HG02571 (cell line): ENCODE data around the gene PAMR1.
"Not testable (repeated sequence)": the region's sequence is repeated elsewhere in the genome, so short reads cannot be mapped to it uniquely, and the experiment has no call there.

Experiments
- ATAC-seq: cut with Tn5 transposase; IDR thresholded peaks from one replicate; pipeline ENCODE4 v1.9.1; 2021; ENCODE audit warnings: mild to moderate bottlenecking, moderate library complexity; ENCODE audit not compliant: unreplicated experiment

PAMR1 gene, protein sequence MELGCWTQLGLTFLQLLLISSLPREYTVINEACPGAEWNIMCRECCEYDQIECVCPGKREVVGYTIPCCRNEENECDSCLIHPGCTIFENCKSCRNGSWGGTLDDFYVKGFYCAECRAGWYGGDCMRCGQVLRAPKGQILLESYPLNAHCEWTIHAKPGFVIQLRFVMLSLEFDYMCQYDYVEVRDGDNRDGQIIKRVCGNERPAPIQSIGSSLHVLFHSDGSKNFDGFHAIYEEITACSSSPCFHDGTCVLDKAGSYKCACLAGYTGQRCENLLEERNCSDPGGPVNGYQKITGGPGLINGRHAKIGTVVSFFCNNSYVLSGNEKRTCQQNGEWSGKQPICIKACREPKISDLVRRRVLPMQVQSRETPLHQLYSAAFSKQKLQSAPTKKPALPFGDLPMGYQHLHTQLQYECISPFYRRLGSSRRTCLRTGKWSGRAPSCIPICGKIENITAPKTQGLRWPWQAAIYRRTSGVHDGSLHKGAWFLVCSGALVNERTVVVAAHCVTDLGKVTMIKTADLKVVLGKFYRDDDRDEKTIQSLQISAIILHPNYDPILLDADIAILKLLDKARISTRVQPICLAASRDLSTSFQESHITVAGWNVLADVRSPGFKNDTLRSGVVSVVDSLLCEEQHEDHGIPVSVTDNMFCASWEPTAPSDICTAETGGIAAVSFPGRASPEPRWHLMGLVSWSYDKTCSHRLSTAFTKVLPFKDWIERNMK

DNA sequence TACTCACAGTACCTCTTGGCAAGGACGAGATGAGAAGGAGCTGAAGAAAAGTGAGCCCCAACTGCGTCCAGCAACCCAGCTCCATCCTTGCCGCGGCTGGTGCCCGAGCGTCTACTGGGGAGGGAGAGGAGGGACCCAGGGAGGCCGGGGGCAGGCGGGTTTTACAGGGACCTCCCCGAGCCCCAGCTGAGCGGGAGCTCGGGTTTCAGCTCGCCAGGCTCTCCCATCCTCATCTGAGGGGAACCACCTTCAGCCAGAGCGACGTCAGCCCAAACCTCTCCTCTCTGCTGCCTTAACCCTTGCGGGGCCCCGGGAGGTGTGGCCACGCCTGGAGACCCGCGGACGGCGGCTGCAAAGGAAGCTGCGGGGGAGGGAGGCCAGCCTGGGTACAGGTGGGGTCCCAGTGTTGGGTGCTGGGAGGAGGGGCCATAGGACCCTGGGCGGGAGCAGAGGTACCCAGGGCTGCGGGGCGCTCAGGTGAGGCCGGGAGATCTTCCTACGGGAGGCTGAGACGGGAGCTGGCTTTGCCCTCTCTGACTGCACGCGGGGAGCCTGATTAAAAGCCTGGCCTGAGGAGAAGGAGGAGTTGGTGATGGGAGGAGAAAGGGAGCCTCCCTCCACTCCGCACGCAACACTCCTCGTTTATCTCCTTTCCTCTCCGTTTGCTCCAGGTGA, at the start of gene PAMR1:
Gene PAMR1 (minus strand): TSS at position 116 of the 675 bp plus-strand sequence. CDS start 31 bp downstream, at position 85.
- ATAC-seq, result no peak

- ATAC-seq, result no peak
Measured at GRCh38 chr11:35571696-35572095, 46.3 kb upstream of the PAMR1 start.

GRCh38 chr11:35567737-35568465, 42.5 kb upstream of the PAMR1 start:
- ATAC-seq, result no peak

- ATAC-seq, result no peak
Measured at GRCh38 chr11:35566885-35567284, 41.5 kb upstream of the PAMR1 start.

GRCh38 chr11:35566181-35566580, 40.8 kb upstream of the PAMR1 start:
- no peak for ATAC-seq

- no peak for ATAC-seq
Measured at GRCh38 chr11:35564245-35564595, 38.8 kb upstream of the PAMR1 start.

DNA sequence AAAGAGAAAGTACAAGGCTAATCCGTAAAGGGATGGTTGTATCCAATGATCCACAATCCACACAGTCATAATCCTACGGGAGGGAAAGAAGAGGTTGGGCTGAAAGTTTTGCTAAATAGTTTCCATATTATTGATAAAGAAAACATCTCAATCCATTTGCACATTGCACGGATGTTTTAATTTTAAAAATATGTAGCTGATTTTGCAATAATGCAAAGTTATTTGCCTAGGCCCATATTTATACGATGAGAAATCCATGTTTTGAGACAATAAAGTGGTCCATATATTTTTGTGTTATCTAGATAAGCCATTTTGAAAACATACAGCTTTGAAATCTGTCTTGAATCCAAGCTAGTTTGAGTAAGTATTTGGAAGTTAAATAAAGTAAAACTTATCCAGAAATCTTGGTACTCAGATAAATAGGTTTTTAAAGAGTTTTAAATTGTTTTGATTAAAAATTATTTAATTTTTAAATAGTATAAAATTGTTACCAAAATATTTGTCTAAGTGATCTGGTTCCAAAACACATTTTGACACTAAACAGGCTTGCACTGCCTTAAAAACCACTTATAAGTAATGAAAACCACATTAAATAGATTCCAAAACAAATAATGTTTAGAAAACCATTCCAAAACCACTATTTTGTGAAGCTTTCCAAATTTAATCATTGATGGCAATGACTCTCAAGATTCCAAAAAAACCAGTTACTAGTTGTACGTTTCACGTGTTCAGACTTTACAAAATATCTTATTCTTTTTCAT, 38.2 kb upstream of the PAMR1 start:
- ATAC-seq, result no peak

DNA sequence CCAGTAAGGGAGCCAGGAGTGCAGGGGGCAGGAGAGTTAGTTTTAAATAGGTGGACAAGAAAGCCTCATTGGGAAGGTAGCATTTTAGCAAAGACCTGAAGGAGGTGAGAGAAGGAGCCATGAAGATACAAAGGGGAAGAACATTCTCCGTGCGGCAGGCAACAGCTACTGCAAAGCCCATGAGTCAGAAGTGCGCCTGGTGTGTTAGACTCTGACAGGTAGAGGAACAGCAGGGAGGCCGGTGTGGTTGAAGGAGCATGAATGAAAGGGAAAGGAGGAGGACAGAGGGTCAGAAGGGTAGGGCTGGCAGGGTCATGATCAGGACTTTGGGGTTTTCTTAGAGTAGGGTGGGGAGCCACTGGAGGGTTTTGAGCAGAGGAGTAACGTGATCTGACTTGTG, 34.5 kb upstream of the PAMR1 start:
- no peak for ATAC-seq

DNA sequence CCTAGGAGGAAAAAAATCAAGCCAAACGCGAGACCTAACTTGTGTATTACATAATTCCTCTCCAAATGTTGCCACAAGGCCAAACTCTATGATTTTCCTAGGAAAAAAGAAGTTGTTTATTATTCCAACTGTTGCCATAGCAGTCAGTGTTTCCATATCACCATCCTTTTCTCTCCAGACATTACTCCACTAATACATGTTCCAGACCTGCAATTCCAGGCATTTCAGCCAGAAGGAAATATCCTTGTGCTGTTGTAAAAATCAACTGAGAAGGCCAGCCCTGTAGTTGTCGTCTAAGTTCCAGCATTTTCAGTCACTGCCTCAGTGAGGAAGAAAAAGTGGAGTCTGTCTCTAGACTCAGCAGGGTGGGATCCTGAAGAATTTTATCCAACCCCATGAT, 33.1 kb upstream of the PAMR1 start:
- no peak for ATAC-seq

DNA sequence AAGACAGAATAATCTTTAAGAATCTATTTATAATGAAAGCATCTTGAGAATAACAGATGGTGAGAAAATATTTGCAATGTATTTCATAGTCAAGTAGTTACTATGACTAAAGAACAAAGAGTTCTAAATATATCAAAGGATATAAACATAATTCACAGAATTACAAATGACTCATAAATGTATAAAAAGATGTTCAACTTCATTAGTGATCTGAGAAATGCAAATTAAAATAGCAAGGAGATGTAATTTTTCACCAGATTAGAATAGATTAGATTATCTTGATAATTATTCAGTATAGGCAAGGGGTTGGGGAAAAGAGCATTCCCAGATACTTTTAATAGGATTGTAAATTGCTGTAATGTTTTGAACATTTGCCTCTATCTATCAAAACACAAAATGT, 30.1 kb upstream of the PAMR1 start:
- no peak for ATAC-seq

DNA sequence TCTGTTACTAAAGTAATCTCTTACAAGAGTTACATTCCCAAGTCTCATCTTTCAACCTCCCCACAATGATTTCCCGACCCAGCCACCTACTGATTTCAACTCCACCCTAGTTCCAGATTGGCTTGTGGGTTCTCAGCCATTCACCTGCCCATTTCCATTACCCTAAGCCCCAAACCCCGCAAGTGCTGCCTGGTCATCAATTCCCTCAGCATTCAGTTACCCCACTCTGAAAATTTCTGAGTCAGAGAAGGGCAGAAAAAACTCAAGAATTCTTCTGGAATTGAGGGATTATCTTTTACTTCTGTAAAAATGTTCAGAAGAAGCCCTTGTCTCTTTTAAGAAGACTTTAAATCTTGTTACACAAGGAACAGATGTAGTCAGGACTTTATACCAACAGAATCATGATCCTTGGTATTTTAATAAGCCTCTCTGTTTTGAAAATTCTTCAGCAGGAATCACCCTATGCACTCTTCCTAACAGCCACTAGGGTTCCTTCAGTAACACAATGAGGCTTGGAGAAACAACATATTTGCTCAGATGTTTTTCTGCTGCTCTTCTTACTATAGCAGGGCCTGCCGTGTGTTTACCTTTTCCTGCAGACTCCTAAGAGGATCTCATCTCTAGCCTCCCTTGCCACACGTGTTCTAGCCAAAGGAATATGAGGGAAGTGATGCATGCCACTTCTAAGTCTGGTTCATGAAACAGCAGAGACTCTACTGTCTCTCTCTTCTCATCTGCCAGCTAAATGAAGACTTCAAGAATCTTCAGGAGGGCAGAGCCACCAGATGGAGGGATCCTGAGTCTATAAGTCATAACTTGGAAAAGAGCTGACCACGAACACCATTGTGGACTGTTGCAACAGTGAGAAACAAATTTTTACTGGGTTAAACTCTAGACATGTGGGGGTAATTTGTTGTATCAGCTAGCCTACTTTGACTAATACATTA, 29.3 kb upstream of the PAMR1 start:
- no peak for ATAC-seq

- no peak for ATAC-seq
Measured at GRCh38 chr11:35553831-35554230, 28.4 kb upstream of the PAMR1 start.

DNA sequence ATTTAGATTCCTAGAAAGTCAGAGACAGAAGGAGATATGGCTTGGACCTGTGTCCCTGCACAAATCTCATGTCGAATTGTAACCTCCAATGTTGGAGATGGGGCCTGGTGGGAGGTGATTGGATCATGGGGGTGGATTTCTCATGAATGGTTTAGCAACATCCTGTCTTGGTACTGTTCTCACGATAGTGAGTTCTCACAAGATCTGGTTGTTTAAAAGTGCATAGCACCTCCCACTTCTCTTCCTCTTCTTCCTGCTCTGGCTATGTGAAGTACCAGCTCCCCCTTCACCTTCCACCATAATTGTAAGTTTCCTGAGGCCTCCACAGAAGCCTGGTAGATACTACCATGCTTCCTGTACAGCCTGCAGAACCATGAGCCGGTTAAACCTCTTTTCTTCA, 27.6 kb upstream of the PAMR1 start:
- ATAC-seq, result no peak

GRCh38 chr11:35552616-35553015, 27.2 kb upstream of the PAMR1 start:
- ATAC-seq, result no peak

DNA sequence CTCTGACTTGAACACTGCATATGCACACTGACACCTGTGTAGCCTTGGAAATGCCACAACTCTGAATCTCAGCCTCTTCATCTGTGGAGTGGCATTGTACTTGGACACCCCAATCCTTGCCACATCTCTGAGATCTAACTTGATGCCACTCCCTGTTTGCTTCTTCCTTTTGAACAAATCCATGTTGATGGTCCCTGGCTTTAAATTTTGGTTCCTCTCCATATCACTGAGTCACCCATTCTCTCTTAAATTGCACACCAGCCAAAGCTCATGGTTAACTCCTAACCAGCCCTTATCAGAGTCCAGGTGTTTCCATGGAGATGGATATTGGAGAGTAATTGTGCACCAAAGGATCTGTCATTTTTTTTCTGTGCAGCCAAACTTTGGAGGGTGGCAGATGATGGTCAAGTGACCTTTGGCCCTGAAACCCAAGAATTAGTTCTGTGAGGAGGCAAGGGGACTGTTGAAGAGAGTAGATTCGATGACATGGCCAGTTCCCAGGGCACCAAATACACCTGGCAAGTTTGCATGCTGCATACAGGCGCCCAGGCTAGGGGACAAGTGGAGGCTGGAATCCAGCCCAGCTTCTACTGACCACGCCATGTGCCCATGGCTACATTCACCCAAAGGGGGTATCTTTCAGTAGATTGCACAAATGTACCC, 25.1 kb upstream of the PAMR1 start:
- ATAC-seq, result no peak

- ATAC-seq, result no peak
Measured at GRCh38 chr11:35549787-35550186, 24.4 kb upstream of the PAMR1 start.

DNA sequence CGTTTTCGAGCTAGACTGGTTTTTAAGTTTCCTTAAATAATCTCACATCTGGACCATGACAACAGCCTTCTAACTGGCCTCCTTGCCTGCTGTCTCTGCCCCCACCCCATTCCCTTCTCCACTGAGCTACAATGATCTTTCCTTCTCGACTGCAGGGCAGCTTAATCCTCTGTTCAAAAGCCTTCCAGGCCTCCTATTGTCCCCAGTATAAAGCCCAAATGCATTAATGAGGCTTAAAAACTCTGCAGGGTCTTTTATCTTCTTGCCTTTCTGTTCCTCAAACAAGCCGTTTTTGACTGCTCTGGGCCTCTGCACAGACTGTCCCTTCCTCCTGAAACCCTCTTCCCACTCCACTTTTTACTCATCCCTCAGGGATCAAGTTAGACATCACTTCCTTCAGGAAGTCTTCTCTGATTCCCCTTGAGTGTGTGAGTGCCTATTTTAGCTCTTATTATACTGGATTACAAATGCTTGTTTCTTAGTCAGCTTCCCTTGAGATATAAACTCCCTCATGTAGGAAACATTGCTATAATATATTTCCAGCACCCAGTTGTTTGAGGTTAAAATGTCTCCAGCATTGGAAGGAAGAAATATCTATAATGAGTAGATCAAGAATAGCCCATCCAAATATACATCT, 23.6 kb upstream of the PAMR1 start:
- no peak for ATAC-seq

DNA sequence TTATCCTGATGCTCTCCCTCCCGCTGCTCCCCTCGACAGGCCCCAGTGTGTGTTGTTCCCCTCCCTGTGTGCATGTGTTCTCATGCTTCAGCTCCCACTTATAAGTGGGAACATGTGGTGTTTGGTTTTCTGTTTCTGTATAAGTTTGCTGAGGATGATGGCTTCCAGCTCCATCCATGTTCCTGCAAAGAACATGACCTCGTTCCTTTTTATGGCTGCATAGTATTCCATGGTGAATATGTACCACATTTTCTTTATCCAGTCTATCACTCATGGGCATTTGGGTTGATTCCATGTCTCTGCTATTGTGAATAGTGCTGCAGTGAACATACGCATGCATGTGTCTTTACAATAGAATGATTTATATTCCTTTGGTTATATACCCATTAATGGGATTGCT, 22.6 kb upstream of the PAMR1 start:
- ATAC-seq, result not testable (repeated sequence)
